PC-3 (cell line): Measurements from ENCODE around the gene AMER2. TPM values are rescaled to one million over a fixed set of nuclear protein-coding genes. Genes with fewer than 3 reads are reported as not detected.
A peak's percentile ranks its signal among the peaks of the same experiment; 100 is the strongest.

ENCODE experiments used
- ATAC-seq: fragments of 200-7000 bp; cut with Tn5 transposase; 2 replicates; pipeline ENCODE4 v1.9.1; 2020; ENCODE audit warnings: mild to moderate bottlenecking, moderate library complexity
- BruUV-seq: library from RNA; stranded (reverse); fragments of 400-500 nt; replicated peaks from 2 replicates; lab custom pipeline; 2021; lab: Mats Ljungman, UMichigan
- CTCF ChIA-PET: fragments of 300-600 bp; sonication (Branson Sonifier 250); formaldehyde crosslinking; loops from one replicate; lab custom pipeline; 2022; ENCODE audit warnings: antibody characterized with exemption; lab: Charles Lee
- POLR2A ChIA-PET: fragments of 300-600 bp; sonication (Branson Sonifier 250); formaldehyde crosslinking; loops from one replicate; lab custom pipeline; 2022; ENCODE audit warnings: antibody characterized with exemption; ENCODE audit not compliant: unreplicated experiment; lab: Charles Lee
- DNase-seq: peaks from one replicate; pipeline ENCODE4 v3.0.0-alpha.2; 2015
- H2AFZ ChIP-seq: fragments of 300-600 bp; sonication (generic); 2 replicates; pipeline ENCODE4 v1.6.0; 2016; ENCODE audit warnings: antibody characterized with exemption, low read length
- H3F3A ChIP-seq: fragments of 300-600 bp; sonication (generic); one replicate; pipeline ENCODE4 v1.6.0; 2017; ENCODE audit warnings: antibody characterized with exemption, low read length, control low read depth, mild to moderate bottlenecking; ENCODE audit not compliant: unreplicated experiment
- H3K27ac ChIP-seq: fragments of 300-600 bp; sonication (generic); 2 replicates; pipeline ENCODE4 v1.5.1; 2016; ENCODE audit warnings: mild to moderate bottlenecking, low read length
- H3K27me3 ChIP-seq: fragments of 300-600 bp; sonication (generic); 2 replicates; pipeline ENCODE4 v1.6.1; 2016; ENCODE audit warnings: low read length, mixed read lengths
- H3K36me3 ChIP-seq: fragments of 300-600 bp; sonication (generic); 2 replicates; pipeline ENCODE4 v1.6.1; 2016; ENCODE audit warnings: low read depth, mixed run types, low read length, mixed read lengths
- H3K4me1 ChIP-seq: fragments of 300-600 bp; sonication (generic); 2 replicates; pipeline ENCODE4 v1.5.1; 2016; ENCODE audit warnings: low read length; ENCODE audit not compliant: insufficient read depth
- H3K4me2 ChIP-seq: fragments of 300-600 bp; sonication (generic); 2 replicates; pipeline ENCODE4 v1.6.0; 2016; ENCODE audit warnings: low read length
- H3K4me3 ChIP-seq: fragments of 300-600 bp; sonication (generic); 2 replicates; pipeline ENCODE4 v1.5.1; 2016; ENCODE audit warnings: mild to moderate bottlenecking, low read length, mixed read lengths
- H3K79me2 ChIP-seq: fragments of 300-600 bp; sonication (generic); 2 replicates; pipeline ENCODE4 v1.6.1; 2017; ENCODE audit warnings: low read length, mixed read lengths
- H3K9ac ChIP-seq: fragments of 300-600 bp; sonication (generic); 2 replicates; pipeline ENCODE4 v1.6.0; 2016; ENCODE audit warnings: mild to moderate bottlenecking, low read length
- H3K9me2 ChIP-seq: fragments of 300-600 bp; sonication (generic); replicated peaks from 2 replicates; pipeline ENCODE4 v1.6.1; 2016; ENCODE audit warnings: mixed run types, low read length, mixed read lengths
- H3K9me3 ChIP-seq: fragments of 300-600 bp; sonication (generic); 2 replicates; pipeline ENCODE4 v1.6.1; 2016; ENCODE audit warnings: low read length, mixed read lengths
- H4K20me1 ChIP-seq: fragments of 300-600 bp; sonication (generic); 2 replicates; pipeline ENCODE4 v1.6.1; 2016; ENCODE audit warnings: low read length, mixed read lengths
- CTCF ChIP-seq: fragments of 300-600 bp; sonication (generic); conservative IDR thresholded peaks from 2 replicates; pipeline ENCODE4 v1.5.1; 2017; ENCODE audit warnings: antibody characterized with exemption, low read depth, mild to moderate bottlenecking, low read length
- EZH2 ChIP-seq: fragments of 300-600 bp; sonication (generic); IDR thresholded peaks from one replicate; pipeline ENCODE4 v1.6.1; 2017; ENCODE audit warnings: antibody characterized with exemption, mild to moderate bottlenecking, low read length; ENCODE audit not compliant: unreplicated experiment
- EZH2phosphoT487 ChIP-seq: fragments of 300-600 bp; sonication (generic); IDR thresholded peaks from 2 replicates; pipeline ENCODE4 v1.6.1; 2018; ENCODE audit warnings: mild to moderate bottlenecking, antibody characterized with exemption, low read length, borderline replicate concordance
- intact Hi-C: fragments of 100-400 bp; cut with micrococcal nuclease; formaldehyde crosslinking; loops from 2 replicates; pipeline ENCODE4 v1.9.0; 2023
- total RNA-seq: library from RNA; depleted of rRNA; stranded (reverse); fragments of >200 nt; gene quantifications from 2 replicates; pipeline ENCODE4 v1.2.3, GENCODE V29; 2014

AMER2 gene
- total RNA-seq, 1 experiment from 2014 or later: not detected

GRCh38 chr13:25214491-25215252, 42.6 kb upstream of the AMER2 start:
- POLR2A ChIA-PET: no interaction called here
- CTCF ChIA-PET: no interaction called here
- Histone ChIP-seq H3K4me1 (peaks cover 17% of the 10 kb centered on the region), H3K9me3 (no peaks in the 10 kb centered on the region), H3F3A (no peaks in the 10 kb centered on the region), H4K20me1 (no peaks in the 10 kb centered on the region), H3K4me2 (peak overlapping the region; percentile 43), H3K9ac (no peak overlapping the region), H3K27ac (peak overlapping the region; percentile 58), H2AFZ (no peak overlapping the region), H3K4me3 (peak overlapping the region; percentile 4; the same call in 1 of the 2 replicates), H3K9me2 (no peaks in the 10 kb centered on the region), H3K79me2 (no peaks in the 10 kb centered on the region), H3K36me3 (no peaks in the 10 kb centered on the region), H3K27me3 (peaks cover 8% of the 10 kb centered on the region; the same call in 1 of the 2 replicates)
- peak; percentile 61 for DNase-seq
- peak; percentile 40; the same call in 1 of the 2 replicates for TF ChIP-seq CTCF
- TF ChIP-seq EZH2phosphoT487: no peak
- TF ChIP-seq EZH2: no peak
- intact Hi-C loops: no loop called here
- BruUV-seq: no TSS peak
- ATAC-seq: peak; percentile 88

- CTCF ChIA-PET: interaction anchor here (0.7 kb wide), 1 partner anchor 120 kb away, joined by 4 read pairs; no protein-coding TSS in a partner anchor
- Histone ChIP-seq H3F3A (no peaks in the 10 kb centered on the region), H3K36me3 (no peaks in the 10 kb centered on the region), H3K9me3 (no peaks in the 10 kb centered on the region), H2AFZ (no peak overlapping the region), H3K4me2 (no peak overlapping the region), H3K27ac (no peak overlapping the region), H3K27me3 (peaks cover 8% of the 10 kb centered on the region; the same call in 1 of the 2 replicates), H3K9me2 (no peaks in the 10 kb centered on the region), H3K4me3 (no peak overlapping the region), H3K4me1 (peaks cover 17% of the 10 kb centered on the region), H4K20me1 (no peaks in the 10 kb centered on the region), H3K9ac (no peak overlapping the region), H3K79me2 (no peaks in the 10 kb centered on the region)
- intact Hi-C loops: no loop called here
- DNase-seq (peak; percentile 56), ATAC-seq (no peak)
- no peak for TF ChIP-seq EZH2
- TF ChIP-seq CTCF: no peak
- TF ChIP-seq EZH2phosphoT487: no peak
- no TSS peak for BruUV-seq
- POLR2A ChIA-PET: no interaction called here
Measured at GRCh38 chr13:25213715-25214114, 41.6 kb upstream of the AMER2 start.

GRCh38 chr13:25210842-25211569, 38.9 kb upstream of the AMER2 start:
- Histone ChIP-seq H3K79me2 (no peaks in the 10 kb centered on the region), H3K9ac (no peak overlapping the region), H3K9me2 (no peaks in the 10 kb centered on the region), H3K4me1 (peaks cover 17% of the 10 kb centered on the region), H3F3A (no peaks in the 10 kb centered on the region), H3K4me3 (no peak overlapping the region), H3K9me3 (no peaks in the 10 kb centered on the region), H3K36me3 (no peaks in the 10 kb centered on the region), H3K4me2 (no peak overlapping the region), H3K27ac (no peak overlapping the region), H4K20me1 (no peaks in the 10 kb centered on the region), H3K27me3 (peaks cover 11% of the 10 kb centered on the region; the same call in 1 of the 2 replicates), H2AFZ (no peak overlapping the region)
- ATAC-seq (no peak), DNase-seq (no peak)
- no TSS peak for BruUV-seq
- intact Hi-C loops: no loop called here
- ChIA-PET CTCF (no interaction called here), POLR2A (no interaction called here)
- no peak for TF ChIP-seq EZH2
- no peak for TF ChIP-seq EZH2phosphoT487
- TF ChIP-seq CTCF: no peak
